HepG2 (cell line): ENCODE measurements around the gene CRKL. TPM values are rescaled to one million over a fixed set of nuclear protein-coding genes. Genes with fewer than 3 reads are reported as not detected.

Source experiments
- AKAP8 ChIP-seq: sonication (generic); formaldehyde crosslinking; IDR thresholded peaks from 2 replicates; pipeline ENCODE4 v1.5.1; 2020; ENCODE audit warnings: mild to moderate bottlenecking, missing genetic modification reagents
- ATF5 ChIP-seq: sonication (generic); formaldehyde crosslinking; IDR thresholded peaks from 2 replicates; pipeline ENCODE4 v1.4.0; 2020; ENCODE audit warnings: mild to moderate bottlenecking, low read depth, missing genetic modification reagents
- BORCS8-MEF2B ChIP-seq: sonication (generic); formaldehyde crosslinking; IDR thresholded peaks from 2 replicates; pipeline ENCODE4 v1.8.0; 2022; ENCODE audit warnings: mild to moderate bottlenecking, missing genetic modification reagents
- CENPT ChIP-seq: sonication (generic); formaldehyde crosslinking; IDR thresholded peaks from 2 replicates; pipeline ENCODE4 v1.8.0; 2022; ENCODE audit warnings: low read depth, mild to moderate bottlenecking, moderate library complexity, missing genetic modification reagents
- HINFP ChIP-seq: sonication (generic); formaldehyde crosslinking; IDR thresholded peaks from 2 replicates; pipeline ENCODE4 v1.4.0; 2020; ENCODE audit warnings: low read depth, mild to moderate bottlenecking, missing genetic modification reagents
- LRRFIP1 ChIP-seq: sonication (generic); formaldehyde crosslinking; conservative IDR thresholded peaks from 2 replicates; pipeline ENCODE4 v1.4.0; 2020; ENCODE audit warnings: missing genetic modification reagents
- PBX3 ChIP-seq: sonication (generic); formaldehyde crosslinking; IDR thresholded peaks from 2 replicates; pipeline ENCODE4 v1.8.1; 2023; ENCODE audit warnings: missing genetic modification reagents, inconsistent platforms, borderline replicate concordance
- PRDM15 ChIP-seq: sonication (generic); formaldehyde crosslinking; IDR thresholded peaks from 2 replicates; pipeline ENCODE4 v1.4.0; 2020; ENCODE audit warnings: missing genetic modification reagents
- RBFOX2 ChIP-seq: fragments of 200-400 bp; formaldehyde crosslinking; IDR thresholded peaks from 2 replicates; pipeline ENCODE4 v1.6.1; 2017; ENCODE audit warnings: low read depth, mild to moderate bottlenecking, low read length
- SMAD9 ChIP-seq: sonication (generic); formaldehyde crosslinking; IDR thresholded peaks from 2 replicates; pipeline ENCODE4 v1.5.1; 2020; ENCODE audit warnings: mild to moderate bottlenecking, missing genetic modification reagents
- SNAI1 ChIP-seq: sonication (generic); formaldehyde crosslinking; IDR thresholded peaks from 2 replicates; pipeline ENCODE4 v1.5.0; 2020; ENCODE audit warnings: mild to moderate bottlenecking, missing genetic modification reagents, borderline replicate concordance
- TBX3 ChIP-seq: fragments of 450-650 bp; IDR thresholded peaks from 2 replicates; pipeline ENCODE4 v1.6.1; 2017; ENCODE audit warnings: antibody characterized with exemption, mild to moderate bottlenecking, inconsistent platforms, borderline replicate concordance
- ZBTB26 ChIP-seq: IDR thresholded peaks from 2 replicates; pipeline ENCODE4 v1.6.1; 2016; ENCODE audit warnings: missing compliant biosample characterization, missing genetic modification reagents, borderline replicate concordance
- ZNF101 ChIP-seq: sonication (generic); formaldehyde crosslinking; IDR thresholded peaks from 2 replicates; pipeline ENCODE4 v1.4.0; 2020; ENCODE audit warnings: mild to moderate bottlenecking, low read depth, missing genetic modification reagents, borderline replicate concordance
- ZNF446 ChIP-seq: sonication (generic); formaldehyde crosslinking; IDR thresholded peaks from 2 replicates; pipeline ENCODE4 v1.5.0; 2020; ENCODE audit warnings: mild to moderate bottlenecking, missing genetic modification reagents
- ZNF766 ChIP-seq: sonication (generic); formaldehyde crosslinking; IDR thresholded peaks from 2 replicates; pipeline ENCODE4 v1.5.0; 2020; ENCODE audit warnings: missing genetic modification reagents, borderline replicate concordance
- polyA plus RNA-seq, 8 experiments: library from polyadenylated mRNA; depleted of rRNA in 3 of 8; stranded (reverse) in 7 of 8; unstranded in 1 of 8; fragments of >200 nt; fragmentation: Illumina TruSeq in 4 of 8; extraction: Trizol in 4 of 8; gene quantifications; 2 replicates each; pipeline versions ENCODE4 v1.2.1 to v1.2.3, GENCODE V29; 2011 to 2016; ENCODE audit warnings: low read depth in 4 of 8, missing spikeins in 1 of 8, mixed read lengths in 1 of 8; ENCODE audit not compliant: insufficient read depth in 1 of 8
- total RNA-seq, 5 experiments: library from RNA; depleted of rRNA; stranded (reverse); fragments of >200 nt; fragmentation: Illumina TruSeq; extraction: Trizol; gene quantifications; 2 replicates each; pipeline ENCODE4 v1.2.3, GENCODE V29; 2016; ENCODE audit warnings: low read depth in 1 of 5

Gene CRKL
- total and polyA plus RNA-seq, 2 of the 13 experiments (the other 11 are each of a cell fraction or from before 2014, with no cell fraction given), result 37.4 to 60.6 TPM

GRCh38 chr22:20981787-20982562 lies 64.8 kb downstream of the CRKL start, which contains the start of gene LZTR1 (continued):
- TF ChIP-seq SMAD9 (CRISPR knock-in tag) (peak; percentile 34; the same call in 1 of the 2 replicates), HINFP (CRISPR knock-in tag) (peak; percentile 88), TBX3 (peak; percentile 40; the same call in 1 of the 2 replicates), ATF5 (CRISPR knock-in tag) (peak; percentile 14; the same call in 1 of the 2 replicates), CENPT (CRISPR knock-in tag) (no peak), LRRFIP1 (CRISPR knock-in tag) (no peak), ZBTB26 (CRISPR knock-in tag) (peak; percentile 65), ZNF446 (CRISPR knock-in tag) (peak; percentile 34; the same call in 1 of the 2 replicates), ZNF766 (CRISPR knock-in tag) (peak; percentile 86; the same call in 1 of the 2 replicates), PBX3 (peak; percentile 42; the same call in 1 of the 2 replicates), AKAP8 (peak; percentile 97), BORCS8-MEF2B (CRISPR knock-in tag) (peak; percentile 90), PRDM15 (CRISPR knock-in tag) (no peak; the same call in 1 of the 2 replicates), RBFOX2 (peak; percentile 100), ZNF101 (CRISPR knock-in tag) (0 out of 2 replicates have a peak, but pooled peaks have one; percentile 66), SNAI1 (CRISPR knock-in tag) (peak; percentile 92; the same call in 1 of the 2 replicates)
